Measurements from ENCODE around the gene SREBF2. TPM values are rescaled to one million over a fixed set of nuclear protein-coding genes. Genes with fewer than 3 reads are reported as not detected.

The SREBF2 gene
- total and polyA plus RNA-seq, 2 of the 13 experiments (the other 11 are each of a cell fraction or from before 2014, with no cell fraction given), result 53.8 to 72.6 TPM

- TF ChIP-seq IRF2 (CRISPR knock-in tag; IDR thresholded peaks at IDR 0.05) (0 out of 2 replicates have a peak, but pooled peaks have one; percentile 53), BCLAF1 (IDR thresholded peaks at IDR 0.05) (no peak), HDAC2 (CRISPR knock-in tag; IDR thresholded peaks at IDR 0.05) (peak; percentile 58), MTA1 (CRISPR knock-in tag; IDR thresholded peaks at IDR 0.05; ENCODE audit: borderline replicate concordance) (no peak), GATAD2A (CRISPR knock-in tag; IDR thresholded peaks at IDR 0.05) (peak; percentile 17; the same call in 1 of the 2 replicates), MAX (IDR thresholded peaks at IDR 0.05) (peak; percentile 33; the same call in 1 of the 2 replicates), PRMT3 (CRISPR knock-in tag; IDR thresholded peaks at IDR 0.05; ENCODE audit: borderline replicate concordance, low read depth) (no peak), ZNF580 (CRISPR knock-in tag; IDR thresholded peaks at IDR 0.05; ENCODE audit: borderline replicate concordance, low read depth) (peak; percentile 62; the same call in 1 of the 2 replicates), ZNF207 (IDR thresholded peaks at IDR 0.05; ENCODE audit: borderline replicate concordance) (no peak), ZNF124 (CRISPR knock-in tag; IDR thresholded peaks at IDR 0.05) (no peak), HDAC1 (CRISPR knock-in tag; IDR thresholded peaks at IDR 0.05) (0 out of 2 replicates have a peak, but pooled peaks have one; percentile 43), DPF2 (CRISPR knock-in tag; IDR thresholded peaks at IDR 0.05; ENCODE audit: borderline replicate concordance, low read depth) (no peak), FOXC1 (CRISPR knock-in tag; IDR thresholded peaks at IDR 0.05; ENCODE audit: borderline replicate concordance) (peak; percentile 58; the same call in 1 of the 2 replicates), DBP (CRISPR knock-in tag; IDR thresholded peaks at IDR 0.05; ENCODE audit: not compliant biosample characterization) (no peak), KLF16 (CRISPR knock-in tag; IDR thresholded peaks at IDR 0.05) (no peak), THAP11 (CRISPR knock-in tag; IDR thresholded peaks at IDR 0.05) (peak; percentile 50; the same call in 1 of the 2 replicates), ZBTB3 (CRISPR knock-in tag; IDR thresholded peaks at IDR 0.05; ENCODE audit: borderline replicate concordance, low read depth) (no peak), KDM1A (CRISPR knock-in tag; IDR thresholded peaks at IDR 0.05) (no peak), GPN1 (CRISPR knock-in tag; IDR thresholded peaks at IDR 0.05; ENCODE audit: borderline replicate concordance) (no peak), KDM3A (CRISPR knock-in tag; IDR thresholded peaks at IDR 0.05; ENCODE audit: low read depth) (0 out of 2 replicates have a peak, but pooled peaks have one; percentile 67), TRAFD1 (CRISPR knock-in tag; IDR thresholded peaks at IDR 0.05; ENCODE audit: borderline replicate concordance) (no peak), SP4 (CRISPR knock-in tag; IDR thresholded peaks at IDR 0.05) (peak; percentile 31; the same call in 1 of the 2 replicates)
Observed at GRCh38 chr22:41940832-41941765, 108.2 kb downstream of the SREBF2 start (continued).

Data from HepG2 (cell line).